K562 (cell line): ENCODE measurements around the gene COX7A2. TPM values are rescaled to one million over a fixed set of nuclear protein-coding genes. Genes with fewer than 3 reads are reported as not detected.

Experiments used
- ARID1B ChIP-seq: fragments of 450-650 bp; IDR thresholded peaks from 2 replicates; pipeline ENCODE4 v1.6.1; 2016; ENCODE audit warnings: antibody characterized with exemption, mild to moderate bottlenecking, inconsistent platforms
- ARID2 ChIP-seq: fragments of 450-650 bp; IDR thresholded peaks from 2 replicates; pipeline ENCODE4 v1.6.1; 2017; ENCODE audit warnings: antibody characterized with exemption, mild to moderate bottlenecking
- BACH1 ChIP-seq: fragments of 200-800 bp; sonication (Bioruptor generic); IDR thresholded peaks from 2 replicates; pipeline ENCODE4 v1.6.1; 2016; ENCODE audit warnings: missing genetic modification characterization, missing compliant biosample characterization
- FOSL1 ChIP-seq: fragments of 200-800 bp; sonication (Bioruptor generic); conservative IDR thresholded peaks from 2 replicates; pipeline ENCODE4 v1.6.1; 2016; ENCODE audit warnings: missing genetic modification characterization, missing compliant biosample characterization
- FOXP1 ChIP-seq: sonication (generic); formaldehyde crosslinking; IDR thresholded peaks from 2 replicates; pipeline ENCODE4 v1.8.0; 2022; ENCODE audit warnings: mild to moderate bottlenecking, missing genetic modification reagents
- GTF2E2 ChIP-seq: fragments of 200-800 bp; sonication (Bioruptor generic); IDR thresholded peaks from 2 replicates; pipeline ENCODE4 v1.6.1; 2016; ENCODE audit warnings: missing genetic modification characterization, missing compliant biosample characterization
- MAFF ChIP-seq: IDR thresholded peaks from 2 replicates; pipeline ENCODE4 v1.6.1; 2012; ENCODE audit warnings: low read length, improper control_type of control experiment
- NFIX ChIP-seq: fragments of 250-450 bp; sonication (Bioruptor Pico); IDR thresholded peaks from 2 replicates; pipeline ENCODE4 v1.4.0; 2020; ENCODE audit warnings: low read depth, mild to moderate bottlenecking, moderate library complexity
- POLR2AphosphoS5 ChIP-seq: IDR thresholded peaks from 2 replicates; pipeline ENCODE4 v1.6.1; 2011; ENCODE audit warnings: mild to moderate bottlenecking, low read depth, low read length, moderate library complexity; ENCODE audit not compliant: control insufficient read depth, insufficient read depth
- PTBP1 ChIP-seq: fragments of 200-400 bp; formaldehyde crosslinking; IDR thresholded peaks from 2 replicates; pipeline ENCODE4 v1.6.1; 2017; ENCODE audit warnings: low read depth, low read length
- RAD21 ChIP-seq, 2 experiments: fragments of 250-450 bp in 1 of 2; fragments of 450-650 bp in 1 of 2; sonication (Bioruptor Pico) in 1 of 2; formaldehyde crosslinking in 1 of 2; IDR thresholded peaks in 1 of 2; conservative IDR thresholded peaks in 1 of 2; 2 replicates each; pipeline versions ENCODE4 v1.4.0 to v1.8.0; 2020 to 2022; ENCODE audit warnings: mild to moderate bottlenecking in 2 of 2, moderate library complexity in 1 of 2
- SMARCE1 ChIP-seq: fragments of 450-650 bp; IDR thresholded peaks from 2 replicates; pipeline ENCODE4 v1.7.1; 2016; ENCODE audit warnings: mild to moderate bottlenecking
- SMC3 ChIP-seq: conservative IDR thresholded peaks from 2 replicates; pipeline ENCODE4 v1.6.1; 2011; ENCODE audit warnings: low read depth, low read length, improper control_type of control experiment; ENCODE audit not compliant: insufficient read depth
- TAF1 ChIP-seq: IDR thresholded peaks from 2 replicates; pipeline ENCODE4 v1.6.1; 2011; ENCODE audit warnings: mild to moderate bottlenecking, low read length, moderate library complexity; ENCODE audit not compliant: insufficient read depth, control insufficient read depth, severe bottlenecking; ENCODE audit errors: extremely low read depth
- THRAP3 ChIP-seq: fragments of 450-650 bp; IDR thresholded peaks from 2 replicates; pipeline ENCODE4 v1.6.1; 2016; ENCODE audit warnings: mild to moderate bottlenecking, inconsistent platforms, borderline replicate concordance
- USF1 ChIP-seq: sonication (generic); formaldehyde crosslinking; IDR thresholded peaks from 2 replicates; pipeline ENCODE4 v1.9.0; 2022; ENCODE audit warnings: mild to moderate bottlenecking, missing genetic modification reagents
- ZNF282 ChIP-seq: sonication (generic); formaldehyde crosslinking; IDR thresholded peaks from 2 replicates; pipeline ENCODE4 v1.8.1; 2023; ENCODE audit warnings: missing genetic modification reagents
- ZNF780A ChIP-seq: fragments of 250-450 bp; sonication (Bioruptor Pico); IDR thresholded peaks from 2 replicates; pipeline ENCODE4 v1.5.0; 2021; ENCODE audit warnings: mild to moderate bottlenecking
- polyA plus RNA-seq, 8 experiments: library from polyadenylated mRNA; depleted of rRNA in 4 of 8; stranded (reverse) in 5 of 8; unstranded in 3 of 8; fragments of >200 nt; fragmentation: Nextera tagmentation in 2 of 8; fragmentation: Illumina TruSeq in 1 of 8; extraction: Ambion mirVana in 2 of 8; extraction: Trizol in 1 of 8; gene quantifications; 2 replicates each; pipeline versions ENCODE4 v1.2.1 to v1.2.3, GENCODE V29; 2011 to 2014; ENCODE audit warnings: inconsistent platforms in 1 of 8, missing spikeins in 1 of 8
- total RNA-seq, 7 experiments: library from RNA; depleted of rRNA in 6 of 7; stranded (reverse); fragments of >200 nt in 6 of 7; fragmentation: Illumina TruSeq in 2 of 7; extraction: Trizol in 2 of 7; gene quantifications; 2 replicates each; pipeline versions ENCODE4 v1.2.1 to v1.2.3, GENCODE V29; 2011 to 2021; ENCODE audit warnings: low replicate concordance in 1 of 7
- TF ChIP-seq, protein P1 (sequence below): fragments of 450-650 bp; formaldehyde crosslinking; IDR thresholded peaks from 2 replicates; pipeline ENCODE4 v1.4.0; 2020; ENCODE audit warnings: mild to moderate bottlenecking, moderate library complexity
- TF ChIP-seq, protein P2 (sequence below): fragments of 200-800 bp; sonication (Bioruptor generic); IDR thresholded peaks from 2 replicates; pipeline ENCODE4 v1.6.1; 2017; ENCODE audit warnings: missing genetic modification characterization, missing compliant biosample characterization
- TF ChIP-seq, protein P3 (sequence below): fragments of 200-800 bp; sonication (Bioruptor generic); IDR thresholded peaks from 2 replicates; pipeline ENCODE4 v1.6.1; 2017; ENCODE audit warnings: missing genetic modification characterization, missing compliant biosample characterization

COX7A2 gene
- total and polyA plus RNA-seq, 9 of the 15 experiments (the other 6 are each of a cell fraction or from before 2014, with no cell fraction given) = 234 to 2,216 (median 585) TPM

GRCh38 chr6:75204217-75204958, 39.2 kb downstream of the COX7A2 start (continued):
- TF ChIP-seq, protein P1, sequence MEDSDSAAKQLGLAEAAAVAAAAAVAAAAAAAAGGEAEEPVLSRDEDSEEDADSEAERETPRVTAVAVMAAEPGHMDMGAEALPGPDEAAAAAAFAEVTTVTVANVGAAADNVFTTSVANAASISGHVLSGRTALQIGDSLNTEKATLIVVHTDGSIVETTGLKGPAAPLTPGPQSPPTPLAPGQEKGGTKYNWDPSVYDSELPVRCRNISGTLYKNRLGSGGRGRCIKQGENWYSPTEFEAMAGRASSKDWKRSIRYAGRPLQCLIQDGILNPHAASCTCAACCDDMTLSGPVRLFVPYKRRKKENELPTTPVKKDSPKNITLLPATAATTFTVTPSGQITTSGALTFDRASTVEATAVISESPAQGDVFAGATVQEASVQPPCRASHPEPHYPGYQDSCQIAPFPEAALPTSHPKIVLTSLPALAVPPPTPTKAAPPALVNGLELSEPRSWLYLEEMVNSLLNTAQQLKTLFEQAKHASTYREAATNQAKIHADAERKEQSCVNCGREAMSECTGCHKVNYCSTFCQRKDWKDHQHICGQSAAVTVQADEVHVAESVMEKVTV (CRISPR knock-in tag) = peak; percentile 47; the same call in 1 of the 2 replicates
- TF ChIP-seq BACH1 (tag) (no peak), FOSL1 (0 out of 2 replicates have a peak, but pooled peaks have one; percentile 34), ARID2 (no peak), ARID1B (no peak), SMARCE1 (no peak), PTBP1 (no peak), GTF2E2 (tag) (no peak), TAF1 (no peak), RAD21 (CRISPR knock-in tag; conservative IDR thresholded peaks at IDR 0.05 in 1 of 2, IDR thresholded peaks at IDR 0.05 in 1 of 2) (peak; percentile 57 to 74), POLR2AphosphoS5 (no peak), ZNF780A (CRISPR knock-in tag) (no peak), MAFF (no peak), NFIX (CRISPR knock-in tag) (no peak), SMC3 (peak; percentile 54), THRAP3 (no peak), ZNF282 (CRISPR knock-in tag) (no peak), USF1 (CRISPR knock-in tag) (no peak), FOXP1 (no peak)
- TF ChIP-seq, protein P2, sequence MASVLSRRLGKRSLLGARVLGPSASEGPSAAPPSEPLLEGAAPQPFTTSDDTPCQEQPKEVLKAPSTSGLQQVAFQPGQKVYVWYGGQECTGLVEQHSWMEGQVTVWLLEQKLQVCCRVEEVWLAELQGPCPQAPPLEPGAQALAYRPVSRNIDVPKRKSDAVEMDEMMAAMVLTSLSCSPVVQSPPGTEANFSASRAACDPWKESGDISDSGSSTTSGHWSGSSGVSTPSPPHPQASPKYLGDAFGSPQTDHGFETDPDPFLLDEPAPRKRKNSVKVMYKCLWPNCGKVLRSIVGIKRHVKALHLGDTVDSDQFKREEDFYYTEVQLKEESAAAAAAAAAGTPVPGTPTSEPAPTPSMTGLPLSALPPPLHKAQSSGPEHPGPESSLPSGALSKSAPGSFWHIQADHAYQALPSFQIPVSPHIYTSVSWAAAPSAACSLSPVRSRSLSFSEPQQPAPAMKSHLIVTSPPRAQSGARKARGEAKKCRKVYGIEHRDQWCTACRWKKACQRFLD (CRISPR knock-in tag) = no peak
- TF ChIP-seq, protein P3, sequence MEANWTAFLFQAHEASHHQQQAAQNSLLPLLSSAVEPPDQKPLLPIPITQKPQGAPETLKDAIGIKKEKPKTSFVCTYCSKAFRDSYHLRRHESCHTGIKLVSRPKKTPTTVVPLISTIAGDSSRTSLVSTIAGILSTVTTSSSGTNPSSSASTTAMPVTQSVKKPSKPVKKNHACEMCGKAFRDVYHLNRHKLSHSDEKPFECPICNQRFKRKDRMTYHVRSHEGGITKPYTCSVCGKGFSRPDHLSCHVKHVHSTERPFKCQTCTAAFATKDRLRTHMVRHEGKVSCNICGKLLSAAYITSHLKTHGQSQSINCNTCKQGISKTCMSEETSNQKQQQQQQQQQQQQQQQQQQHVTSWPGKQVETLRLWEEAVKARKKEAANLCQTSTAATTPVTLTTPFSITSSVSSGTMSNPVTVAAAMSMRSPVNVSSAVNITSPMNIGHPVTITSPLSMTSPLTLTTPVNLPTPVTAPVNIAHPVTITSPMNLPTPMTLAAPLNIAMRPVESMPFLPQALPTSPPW (CRISPR knock-in tag) = no peak
